ENCODE measurements around the gene MAN1B1.

MAN1B1 gene

GRCh38 chr9:137068539-137069507 lies 18.0 kb upstream of the MAN1B1 start:
- no peak for DNase-seq (ENCODE audit: low spot score)

DNA sequence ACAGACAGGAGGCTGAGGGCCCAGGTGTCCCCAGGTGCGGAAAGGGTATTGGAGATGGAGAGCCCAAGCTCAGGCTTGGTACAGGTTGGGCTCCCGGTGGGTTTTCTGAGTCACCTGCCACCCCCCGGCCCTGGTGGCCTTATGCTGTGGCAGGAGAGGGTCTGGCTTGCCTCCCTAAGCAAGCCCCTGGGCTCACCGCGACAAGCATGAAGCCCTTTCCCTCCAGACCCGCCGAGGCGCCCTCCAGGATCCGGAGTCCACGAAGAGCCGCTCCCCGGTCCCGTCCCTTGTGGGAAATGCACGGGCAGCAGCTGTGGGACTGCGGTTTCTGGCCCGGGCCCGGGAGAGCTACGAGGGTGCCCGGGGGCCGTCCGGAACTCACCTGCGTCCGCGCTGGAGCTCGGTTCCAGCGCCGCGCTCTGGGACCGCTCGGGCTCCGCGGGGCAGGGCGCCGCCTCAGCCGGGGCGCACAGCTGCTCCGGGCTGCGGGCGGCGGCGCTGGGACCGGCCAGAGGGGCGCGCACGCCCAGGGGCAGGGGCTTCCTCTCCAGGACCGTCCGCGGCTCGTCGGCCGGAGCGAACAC lies 17.2 kb upstream of the MAN1B1 start:
- no peak for DNase-seq (ENCODE audit: low spot score)

GRCh38 chr9:137070201-137070905 lies 16.4 kb upstream of the MAN1B1 start, which contains the start of gene SAPCD2:
SAPCD2 (minus strand) TSS chr9:137070557; CDS start chr9:137070460, 97 bp downstream.
- peak; percentile 92 for DNase-seq (ENCODE audit: low spot score)

- DNase-seq (ENCODE audit: low spot score), result peak; percentile 96
Observed at GRCh38 chr9:137070906-137071275, 15.9 kb upstream of the MAN1B1 start.

DNA sequence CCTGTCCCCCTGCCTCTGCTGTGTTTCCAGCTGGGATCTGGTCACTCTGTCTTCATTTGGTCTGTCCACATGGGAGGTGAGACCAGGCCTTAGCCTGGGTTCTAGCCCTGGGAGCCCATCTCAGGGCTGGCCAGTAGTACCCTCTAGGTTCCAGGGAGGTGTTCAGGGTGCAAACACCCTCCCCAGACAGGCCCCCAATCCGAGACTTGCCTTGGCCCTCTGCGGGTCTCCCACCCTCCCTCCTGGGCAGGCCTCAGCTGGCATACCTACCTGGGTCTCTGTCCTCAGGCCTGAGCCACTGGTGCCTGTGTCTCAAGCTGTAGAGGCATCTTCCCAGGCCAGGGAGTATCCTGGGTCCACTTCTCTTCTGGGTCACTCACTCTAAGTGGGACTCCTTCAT lies 15.5 kb upstream of the MAN1B1 start:
- no peak for DNase-seq (ENCODE audit: low spot score)

DNA sequence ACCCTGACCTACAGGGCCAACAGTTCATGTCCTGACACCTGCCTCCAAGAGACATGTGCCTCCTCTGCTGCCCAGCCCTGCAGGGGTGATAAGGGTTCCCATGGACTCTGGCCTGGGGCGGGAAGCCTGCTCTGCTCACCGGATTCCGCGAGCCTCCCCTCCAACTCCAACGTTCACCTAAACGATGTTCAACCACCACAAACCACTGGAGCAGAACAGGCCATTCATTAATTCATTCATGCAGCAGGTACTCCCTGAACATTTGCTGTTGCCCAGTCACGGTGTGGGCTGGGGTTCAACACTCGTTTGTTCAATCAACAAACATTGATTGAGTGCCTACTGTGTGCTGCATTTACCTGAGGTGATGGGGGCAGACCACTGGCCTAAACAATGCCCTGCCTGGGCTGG lies 12.8 kb upstream of the MAN1B1 start:
- no peak for DNase-seq (ENCODE audit: low spot score)

- no peak for DNase-seq (ENCODE audit: low spot score)
Observed at GRCh38 chr9:137074657-137075274, 12.0 kb upstream of the MAN1B1 start.

DNA sequence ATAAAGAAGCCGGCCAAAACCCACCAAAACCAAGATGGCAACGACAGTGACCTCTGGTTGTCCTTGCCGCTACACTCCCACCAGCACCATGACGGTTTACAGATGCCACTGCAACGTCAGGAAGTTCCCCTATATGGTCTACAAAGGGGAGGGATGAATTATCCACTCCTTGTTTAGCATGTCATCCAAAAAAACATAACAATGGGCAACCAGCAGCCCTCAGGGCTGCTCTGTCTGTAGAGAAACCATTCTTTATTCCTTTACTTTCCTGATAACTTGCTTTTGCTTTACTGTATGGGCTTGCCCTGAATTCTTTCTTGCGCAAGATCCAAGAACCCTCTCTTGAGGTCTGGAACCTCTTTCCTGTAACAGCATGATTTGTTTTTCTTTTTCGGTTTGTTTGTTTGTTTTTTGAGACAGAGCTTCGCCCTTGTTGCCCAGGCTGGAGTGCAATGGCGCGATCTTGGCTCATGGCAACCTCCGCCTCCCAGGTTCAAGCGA lies 11.5 kb upstream of the MAN1B1 start:
- DNase-seq (ENCODE audit: low spot score), result no peak

- no peak for DNase-seq (ENCODE audit: low spot score)
Observed at GRCh38 chr9:137076636-137077009, 10.2 kb upstream of the MAN1B1 start.

- DNase-seq (ENCODE audit: low spot score), result peak; percentile 59
Observed at GRCh38 chr9:137077010-137077747, 9.6 kb upstream of the MAN1B1 start, which contains the start of gene UAP1L1. UAP1L1 (plus strand) TSS chr9:137077517; CDS start chr9:137077533, 16 bp downstream.

GRCh38 chr9:137077758-137078693 lies 8.8 kb upstream of the MAN1B1 start:
- no peak for DNase-seq (ENCODE audit: low spot score)

- no peak for DNase-seq (ENCODE audit: low spot score)
Observed at GRCh38 chr9:137078701-137079400, 7.9 kb upstream of the MAN1B1 start.

DNA sequence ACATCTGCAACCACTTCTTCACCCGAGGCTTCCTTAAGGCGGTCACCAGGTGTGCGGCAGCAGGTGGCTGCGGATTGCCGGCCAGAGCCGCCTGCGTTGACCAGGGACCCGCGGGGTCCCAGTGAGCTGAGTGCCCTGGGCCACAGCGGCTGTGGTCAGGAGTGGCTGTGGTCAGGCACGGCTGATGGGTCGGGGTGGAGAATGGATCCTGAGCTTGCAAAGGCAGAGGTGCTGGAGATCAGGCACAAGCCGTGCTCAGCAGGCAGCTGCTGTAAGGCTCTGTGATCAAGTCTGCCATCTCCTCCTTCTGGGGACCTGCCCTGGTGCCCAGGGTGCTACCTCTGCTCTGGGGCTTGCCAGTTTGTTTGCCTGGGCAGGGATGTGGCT lies 7.4 kb upstream of the MAN1B1 start:
- DNase-seq (ENCODE audit: low spot score), result no peak

GRCh38 chr9:137080260-137081122 lies 6.3 kb upstream of the MAN1B1 start:
- no peak for DNase-seq (ENCODE audit: low spot score)

GRCh38 chr9:137082222-137082924 lies 4.4 kb upstream of the MAN1B1 start:
- no peak for DNase-seq (ENCODE audit: low spot score)

GRCh38 chr9:137082925-137083290 lies 3.9 kb upstream of the MAN1B1 start:
- no peak for DNase-seq (ENCODE audit: low spot score)

DNA sequence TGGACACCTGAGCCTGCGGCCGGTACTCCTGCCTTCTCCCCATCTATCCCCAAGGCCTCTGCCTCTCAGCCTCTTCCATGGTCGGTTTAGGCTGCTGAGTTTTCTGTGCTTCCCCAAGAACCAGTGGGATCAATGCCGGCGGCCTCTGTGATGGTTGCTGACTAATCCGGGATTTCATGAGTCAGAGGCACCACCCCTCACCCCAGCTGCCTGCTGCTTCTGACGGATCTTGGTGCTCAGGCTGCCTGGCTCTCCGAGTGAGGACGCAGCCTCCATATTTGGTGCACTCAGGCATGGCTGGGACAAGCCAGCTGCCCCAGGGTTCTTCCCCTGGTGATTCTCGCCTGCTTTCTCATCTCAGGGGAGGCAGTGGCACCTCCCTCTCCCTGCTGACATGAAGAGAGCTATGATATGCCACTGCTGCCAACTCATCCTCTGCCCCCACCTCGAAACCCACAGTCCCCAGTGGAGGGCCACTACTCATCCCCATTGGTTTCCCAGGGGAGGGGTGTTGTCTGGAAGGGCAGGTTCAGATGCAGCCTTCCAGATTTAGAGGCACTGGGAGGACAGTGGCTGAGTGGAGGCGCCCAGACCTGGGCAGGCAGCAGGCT lies 3.3 kb upstream of the MAN1B1 start:
- DNase-seq (ENCODE audit: low spot score), result no peak

GRCh38 chr9:137084526-137084925 lies 2.3 kb upstream of the MAN1B1 start:
- no peak for DNase-seq (ENCODE audit: low spot score)

Measured in pons (tissue), 1 donor.